Naive thymus-derived CD4-positive, alpha-beta T cell (primary cell): Measurements from ENCODE around the gene NMUR2. TPM values are rescaled to one million over a fixed set of nuclear protein-coding genes. Genes with fewer than 3 reads are reported as not detected.

Source experiments
- ATAC-seq: fragments of 150-1000 bp; cut with Tn5 transposase; 2 replicates; pipeline ENCODE4 v1.10.0; 2021; ENCODE audit warnings: mild to moderate bottlenecking, moderate library complexity
- CTCF ChIA-PET: fragments of 350-600 bp; sonication (Branson Sonifier 250); formaldehyde crosslinking; loops from one replicate; lab custom pipeline; 2021; ENCODE audit warnings: antibody characterized with exemption; lab: Charles Lee
- POLR2A ChIA-PET: fragments of 350-600 bp; sonication (Branson Sonifier 250); formaldehyde crosslinking; loops from one replicate; lab custom pipeline; 2021; ENCODE audit warnings: antibody characterized with exemption, inconsistent platforms; lab: Charles Lee
- DNase-seq, 9 donors: peaks; one replicate each; pipeline versions ENCODE4 v3.0.0 to v3.0.0-alpha.2; 2020 to 2022; ENCODE audit warnings: mixed read lengths in 1 of 9
- H3K27ac ChIP-seq: one replicate; pipeline ENCODE4 v1.7.0; 2013; ENCODE audit warnings: mild to moderate bottlenecking, low read depth, low read length, moderate library complexity
- H3K27me3 ChIP-seq, 2 donors: one replicate each; pipeline ENCODE4 v1.7.0; 2013; ENCODE audit warnings: low read length in 2 of 2, mild to moderate bottlenecking in 2 of 2, moderate library complexity in 2 of 2; ENCODE audit not compliant: control insufficient read depth in 2 of 2, insufficient read depth in 2 of 2
- H3K36me3 ChIP-seq, 3 experiments: 1 replicate in 2 of 3; 2 replicates in 1 of 3; pipeline ENCODE4 v1.7.0; 2013; ENCODE audit warnings: low read length in 3 of 3, mild to moderate bottlenecking in 3 of 3, moderate library complexity in 1 of 3; ENCODE audit not compliant: insufficient read depth in 3 of 3, control insufficient read depth in 2 of 3
- H3K4me1 ChIP-seq, 2 donors: one replicate each; pipeline ENCODE4 v1.7.0; 2013; ENCODE audit warnings: low read length in 2 of 2, mild to moderate bottlenecking in 2 of 2, moderate library complexity in 1 of 2; ENCODE audit not compliant: control insufficient read depth in 2 of 2, insufficient read depth in 2 of 2
- H3K4me3 ChIP-seq: 2 replicates; pipeline ENCODE4 v1.7.0; 2013; ENCODE audit warnings: mild to moderate bottlenecking, low read length
- H3K9me3 ChIP-seq, 3 experiments: 1 replicate in 2 of 3; 2 replicates in 1 of 3; pipeline ENCODE4 v1.7.0; 2013; ENCODE audit warnings: low read length in 3 of 3; ENCODE audit not compliant: control insufficient read depth in 2 of 3
- H3K27ac Mint-ChIP-seq, 9 donors: one replicate each; pipeline ENCODE4 v1.8.0; 2020 to 2022; ENCODE audit warnings: mixed read lengths in 9 of 9, mild to moderate bottlenecking in 8 of 9, moderate library complexity in 5 of 9, inconsistent platforms in 2 of 9
- H3K27me3 Mint-ChIP-seq, 5 donors: one replicate each; pipeline ENCODE4 v1.8.0; 2021 to 2022; ENCODE audit warnings: mixed read lengths in 5 of 5, mild to moderate bottlenecking in 1 of 5
- H3K36me3 Mint-ChIP-seq, 5 donors: one replicate each; pipeline ENCODE4 v1.8.0; 2020 to 2022; ENCODE audit warnings: mixed read lengths in 5 of 5, mild to moderate bottlenecking in 3 of 5, inconsistent platforms in 1 of 5
- H3K4me1 Mint-ChIP-seq, 7 donors: one replicate each; pipeline ENCODE4 v1.8.0; 2020 to 2022; ENCODE audit warnings: mixed read lengths in 7 of 7, mild to moderate bottlenecking in 3 of 7, inconsistent platforms in 1 of 7
- H3K4me3 Mint-ChIP-seq, 10 donors: one replicate each; pipeline ENCODE4 v1.8.0; 2020 to 2022; ENCODE audit warnings: mild to moderate bottlenecking in 10 of 10, mixed read lengths in 10 of 10, moderate library complexity in 6 of 10, inconsistent platforms in 2 of 10
- H3K9me3 Mint-ChIP-seq, 11 donors: one replicate each; pipeline ENCODE4 v1.8.0; 2020 to 2022; ENCODE audit warnings: mixed read lengths in 11 of 11, mild to moderate bottlenecking in 4 of 11, inconsistent platforms in 1 of 11, moderate library complexity in 1 of 11
- intact Hi-C, 2 donors: fragments of 100-400 bp; cut with micrococcal nuclease; formaldehyde crosslinking; loops; one replicate each; pipeline ENCODE4 v1.15.1; 2023
- polyA plus RNA-seq, 2 donors: library from polyadenylated mRNA; unstranded; fragments of 300-500 nt; fragmentation: Illumina TruSeq; gene quantifications; one replicate each; pipeline ENCODE4 v1.2.3, GENCODE V29; 2021
- total RNA-seq, 6 experiments: library from RNA in 5 of 6; stranded (reverse) in 5 of 6; gene quantifications; 1 replicate in 5 of 6; 2 replicates in 1 of 6; pipeline ENCODE4 v1.2.3 and lab custom pipeline; 2021 to 2026

The NMUR2 gene, protein sequence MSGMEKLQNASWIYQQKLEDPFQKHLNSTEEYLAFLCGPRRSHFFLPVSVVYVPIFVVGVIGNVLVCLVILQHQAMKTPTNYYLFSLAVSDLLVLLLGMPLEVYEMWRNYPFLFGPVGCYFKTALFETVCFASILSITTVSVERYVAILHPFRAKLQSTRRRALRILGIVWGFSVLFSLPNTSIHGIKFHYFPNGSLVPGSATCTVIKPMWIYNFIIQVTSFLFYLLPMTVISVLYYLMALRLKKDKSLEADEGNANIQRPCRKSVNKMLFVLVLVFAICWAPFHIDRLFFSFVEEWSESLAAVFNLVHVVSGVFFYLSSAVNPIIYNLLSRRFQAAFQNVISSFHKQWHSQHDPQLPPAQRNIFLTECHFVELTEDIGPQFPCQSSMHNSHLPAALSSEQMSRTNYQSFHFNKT
- not detected for total RNA-seq
- not detected for polyA plus RNA-seq
- total RNA-seq (lab: John Stamatoyannopoulos, UW), result not detected

DNA sequence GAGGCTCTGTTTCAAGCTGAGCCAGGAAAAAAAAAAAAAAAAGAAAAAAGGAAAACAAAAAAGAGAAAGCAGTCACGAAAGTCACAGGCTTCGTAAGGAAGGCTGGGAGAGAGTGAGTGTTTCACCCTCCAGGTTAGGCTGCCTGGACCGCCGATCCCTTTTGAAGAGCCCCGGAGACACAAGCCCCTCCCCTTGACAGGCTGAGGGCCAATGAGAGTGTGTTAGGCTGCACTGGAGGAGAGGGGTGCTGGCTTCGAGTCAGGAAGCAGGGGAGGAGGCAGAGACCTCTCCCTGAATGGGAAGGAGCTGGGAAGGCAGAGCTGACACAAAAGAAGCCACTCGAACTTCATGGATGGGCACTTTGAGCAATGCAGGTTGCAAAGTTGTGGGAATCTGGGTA, at the start of gene NMUR2:
Gene NMUR2, minus strand, starts transcription at position 135 of the 400 bp plus-strand sequence. CDS start 166 bp downstream, outside the sequence.
- H3K27me3 Mint-ChIP-seq, result peaks cover 0 to 19% (median 8%) of the 10 kb centered on the region in 5 donors
- no peak for ATAC-seq
- no peaks in the 10 kb centered on the region for H3K4me1 ChIP-seq
- no peaks in the 10 kb centered on the region for H3K27me3 ChIP-seq
- H3K27ac Mint-ChIP-seq, result no peak within 1 kb of the TSS
- H3K4me3 ChIP-seq, result no peak within 1 kb of the TSS
- H3K4me1 Mint-ChIP-seq, result no peaks in the 10 kb centered on the region
- no peak within 1 kb of the TSS for H3K4me3 Mint-ChIP-seq
- H3K36me3 ChIP-seq, result no peaks in the 10 kb centered on the region
- H3K9me3 Mint-ChIP-seq, result peaks cover 0 to 10% (median 2%) of the 10 kb centered on the region in 11 donors
- no peak for DNase-seq
- no peak within 1 kb of the TSS for H3K27ac ChIP-seq
- intact Hi-C loops, result no loop called here
- no peaks in the 10 kb centered on the region for H3K9me3 ChIP-seq
- ChIA-PET POLR2A (no interaction called here), CTCF (no interaction called here)
- H3K36me3 Mint-ChIP-seq, result no peaks in the 10 kb centered on the region

DNA sequence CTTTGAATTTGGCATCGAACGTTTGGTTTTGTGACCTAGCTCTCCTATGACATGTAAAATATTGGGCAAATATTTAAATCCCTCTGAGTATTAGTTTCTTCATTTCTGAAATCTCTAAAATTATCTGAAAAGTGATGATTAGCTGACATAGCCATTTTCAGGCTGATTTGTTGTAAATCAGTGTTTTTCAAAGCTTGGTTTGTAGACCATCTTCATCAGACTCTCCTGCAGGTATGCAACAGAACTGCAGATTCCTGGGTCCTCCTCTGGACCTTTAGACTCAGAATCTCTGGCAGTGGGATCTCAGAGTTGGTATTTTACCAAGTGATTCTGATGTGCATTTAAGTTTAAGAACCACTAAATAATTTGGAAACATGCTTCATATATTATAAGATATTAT, 38.9 kb upstream of the NMUR2 start:
- Mint-ChIP-seq H3K27ac (no peak overlapping the region), H3K4me3 (no peak overlapping the region), H3K9me3 (peaks cover 0 to 6% (median 0%) of the 10 kb centered on the region in 11 donors), H3K4me1 (no peaks in the 10 kb centered on the region), H3K27me3 (peaks cover 0 to 14% (median 0%) of the 10 kb centered on the region in 5 donors), H3K36me3 (no peaks in the 10 kb centered on the region)
- no peak overlapping the region for H3K4me3 ChIP-seq
- ATAC-seq, result no peak
- H3K4me1 ChIP-seq, result no peaks in the 10 kb centered on the region
- ChIA-PET POLR2A (interaction anchor here (0.6 kb wide), 1 partner anchor 1241 kb away, joined by 4 read pairs; no protein-coding TSS in a partner anchor), CTCF (no interaction called here)
- no peaks in the 10 kb centered on the region for H3K9me3 ChIP-seq
- no peaks in the 10 kb centered on the region for H3K36me3 ChIP-seq
- DNase-seq, result no peak
- intact Hi-C loops, result no loop called here
- H3K27ac ChIP-seq, result no peak overlapping the region
- H3K27me3 ChIP-seq, result no peaks in the 10 kb centered on the region

DNA sequence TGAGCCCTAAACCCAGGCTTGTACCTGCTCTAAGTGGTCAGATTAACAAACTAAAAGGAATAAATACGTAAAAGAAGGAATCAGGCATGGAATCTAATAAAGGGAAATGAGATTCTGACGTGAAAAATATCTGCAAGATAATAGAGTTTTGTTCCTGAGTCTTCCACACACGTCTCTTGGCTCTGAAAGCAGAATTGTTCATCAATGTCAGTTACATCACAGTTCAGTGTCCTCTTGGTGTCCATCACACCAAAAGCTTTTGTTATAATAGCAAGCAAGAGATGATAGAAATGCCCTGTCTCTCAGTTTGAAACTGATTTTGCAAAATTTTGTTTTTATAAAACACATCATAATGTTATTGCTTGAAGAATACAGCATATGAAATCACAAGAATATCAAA, 34.7 kb upstream of the NMUR2 start:
- ATAC-seq, result no peak
- Mint-ChIP-seq H3K9me3 (peaks cover 0 to 4% (median 0%) of the 10 kb centered on the region in 11 donors), H3K27me3 (peaks cover 0 to 16% (median 0%) of the 10 kb centered on the region in 5 donors), H3K4me1 (no peaks in the 10 kb centered on the region), H3K27ac (no peak overlapping the region), H3K36me3 (no peaks in the 10 kb centered on the region), H3K4me3 (no peak overlapping the region)
- ChIA-PET POLR2A (no interaction called here), CTCF (no interaction called here)
- no peaks in the 10 kb centered on the region for H3K4me1 ChIP-seq
- no peak overlapping the region for H3K27ac ChIP-seq
- H3K9me3 ChIP-seq, result no peaks in the 10 kb centered on the region
- H3K36me3 ChIP-seq, result no peaks in the 10 kb centered on the region
- H3K4me3 ChIP-seq, result no peak overlapping the region
- intact Hi-C loops, result no loop called here
- H3K27me3 ChIP-seq, result no peaks in the 10 kb centered on the region
- no peak for DNase-seq

DNA sequence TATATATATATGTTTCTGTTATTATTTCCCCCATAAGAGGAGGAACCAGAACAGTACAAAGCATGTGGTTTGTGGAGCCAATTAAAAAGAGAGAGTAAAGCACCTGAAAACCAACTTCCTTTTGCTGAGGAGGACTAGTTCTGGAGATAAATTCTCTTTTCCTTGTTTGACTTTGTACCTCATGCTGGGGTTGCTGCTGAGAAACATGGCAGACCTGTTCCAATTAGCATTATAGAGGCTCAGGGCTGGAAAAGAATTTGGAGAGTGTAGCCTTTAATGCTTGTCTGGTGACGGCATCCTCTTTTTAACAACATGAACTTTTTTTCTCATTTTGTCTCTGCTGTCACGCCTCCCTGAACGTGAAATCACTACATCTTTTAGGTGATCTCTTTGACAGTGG, 32.8 kb upstream of the NMUR2 start:
- Histone ChIP-seq H3K27ac (no peak overlapping the region), H3K4me3 (no peak overlapping the region), H3K27me3 (no peaks in the 10 kb centered on the region), H3K36me3 (no peaks in the 10 kb centered on the region), H3K4me1 (no peaks in the 10 kb centered on the region), H3K9me3 (no peaks in the 10 kb centered on the region)
- no peak for ATAC-seq
- H3K4me3 Mint-ChIP-seq, result no peak overlapping the region
- peaks cover 0 to 11% (median 0%) of the 10 kb centered on the region in 5 donors for H3K27me3 Mint-ChIP-seq
- H3K9me3 Mint-ChIP-seq, result peaks cover 0 to 4% (median 0%) of the 10 kb centered on the region in 11 donors
- POLR2A ChIA-PET, result no interaction called here
- no peaks in the 10 kb centered on the region for H3K36me3 Mint-ChIP-seq
- CTCF ChIA-PET, result no interaction called here
- no peak for DNase-seq
- no peak overlapping the region for H3K27ac Mint-ChIP-seq
- no peaks in the 10 kb centered on the region for H3K4me1 Mint-ChIP-seq
- intact Hi-C loops, result no loop called here

DNA sequence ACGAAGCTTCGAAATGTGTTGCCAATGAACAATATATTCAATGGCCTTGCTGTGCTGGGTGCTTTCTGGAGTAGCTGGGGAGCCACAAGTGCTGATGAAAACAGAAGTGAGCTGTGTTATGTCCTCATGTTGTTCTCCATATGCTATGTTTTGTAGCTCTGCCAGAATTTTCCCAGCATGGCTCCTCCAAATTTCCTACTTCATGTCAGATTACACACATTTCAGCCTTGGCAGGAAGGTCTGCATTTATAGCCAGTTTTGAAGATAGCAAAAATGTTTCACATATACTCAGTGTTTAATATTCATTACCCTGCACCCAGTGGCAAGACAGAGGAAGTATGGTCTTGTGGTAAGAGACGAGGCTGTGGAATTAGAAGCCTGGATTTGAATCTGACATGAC, 22.6 kb upstream of the NMUR2 start:
- Histone ChIP-seq H3K4me3 (no peak overlapping the region), H3K27me3 (no peaks in the 10 kb centered on the region), H3K4me1 (no peaks in the 10 kb centered on the region), H3K27ac (no peak overlapping the region), H3K9me3 (no peaks in the 10 kb centered on the region), H3K36me3 (no peaks in the 10 kb centered on the region)
- ChIA-PET POLR2A (interaction anchor here (1.4 kb wide), 1 partner anchor 14 kb away, joined by 3 read pairs; no protein-coding TSS in a partner anchor), CTCF (interaction anchor here (0.6 kb wide), 1 partner anchor 34 kb away, joined by 3 read pairs; no protein-coding TSS in a partner anchor)
- ATAC-seq (no peak), DNase-seq (no peak)
- Mint-ChIP-seq H3K4me1 (no peaks in the 10 kb centered on the region), H3K27ac (no peak overlapping the region), H3K36me3 (no peaks in the 10 kb centered on the region), H3K4me3 (no peak overlapping the region), H3K9me3 (no peaks in the 10 kb centered on the region), H3K27me3 (peaks cover 0 to 12% (median 0%) of the 10 kb centered on the region in 5 donors)
- intact Hi-C loops, result no loop called here

DNA sequence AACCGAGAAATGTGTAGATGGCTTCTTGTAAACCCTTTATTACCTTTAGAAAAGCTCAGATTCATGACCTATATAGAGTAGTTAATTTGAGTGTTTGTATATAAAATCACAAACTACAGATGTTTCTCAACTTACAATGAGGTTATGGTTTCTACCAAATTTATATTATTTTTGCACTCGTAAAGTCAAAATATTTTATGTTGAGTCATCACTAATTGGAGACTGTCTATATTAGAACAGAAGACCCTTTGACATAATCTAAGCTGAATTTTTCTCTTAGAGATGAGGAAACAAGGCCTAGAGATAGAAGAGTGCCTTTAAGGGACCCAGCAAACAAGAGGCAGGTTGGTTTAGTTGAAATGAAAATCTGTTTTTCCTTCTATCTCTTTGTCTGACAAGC, 20.0 kb upstream of the NMUR2 start:
- no peak overlapping the region for H3K27ac Mint-ChIP-seq
- POLR2A ChIA-PET, result no interaction called here

More for the DNA sequence above, 20.0 kb upstream of the NMUR2 start:
- no peaks in the 10 kb centered on the region for H3K9me3 Mint-ChIP-seq
- intact Hi-C loops, result no loop called here
- peaks cover 0 to 12% (median 4%) of the 10 kb centered on the region in 5 donors for H3K27me3 Mint-ChIP-seq
- DNase-seq (no peak), ATAC-seq (no peak)
- no peaks in the 10 kb centered on the region for H3K4me1 Mint-ChIP-seq
- no peak overlapping the region for H3K4me3 ChIP-seq
- H3K4me1 ChIP-seq, result no peaks in the 10 kb centered on the region
- H3K27ac ChIP-seq, result no peak overlapping the region
- H3K36me3 Mint-ChIP-seq, result no peaks in the 10 kb centered on the region
- no peaks in the 10 kb centered on the region for H3K27me3 ChIP-seq
- CTCF ChIA-PET, result no interaction called here
- H3K36me3 ChIP-seq, result no peaks in the 10 kb centered on the region
- no peak overlapping the region for H3K4me3 Mint-ChIP-seq
- no peaks in the 10 kb centered on the region for H3K9me3 ChIP-seq
